Embryonic facial prominence (tissue), 1 donor: Measurements from ENCODE around the gene PCDH9.
"Not testable (repeated sequence)": the region's sequence is repeated elsewhere in the genome, so short reads cannot be mapped to it uniquely, and the experiment has no call there.

ENCODE experiments used
- DNase-seq: peaks from one replicate; pipeline ENCODE4 v3.0.0-alpha.2; 2016; ENCODE audit errors: extremely low spot score

Gene PCDH9

GRCh38 chr13:66914155-66914554 is 316.0 kb downstream of the PCDH9 start:
- no peak for DNase-seq

DNA sequence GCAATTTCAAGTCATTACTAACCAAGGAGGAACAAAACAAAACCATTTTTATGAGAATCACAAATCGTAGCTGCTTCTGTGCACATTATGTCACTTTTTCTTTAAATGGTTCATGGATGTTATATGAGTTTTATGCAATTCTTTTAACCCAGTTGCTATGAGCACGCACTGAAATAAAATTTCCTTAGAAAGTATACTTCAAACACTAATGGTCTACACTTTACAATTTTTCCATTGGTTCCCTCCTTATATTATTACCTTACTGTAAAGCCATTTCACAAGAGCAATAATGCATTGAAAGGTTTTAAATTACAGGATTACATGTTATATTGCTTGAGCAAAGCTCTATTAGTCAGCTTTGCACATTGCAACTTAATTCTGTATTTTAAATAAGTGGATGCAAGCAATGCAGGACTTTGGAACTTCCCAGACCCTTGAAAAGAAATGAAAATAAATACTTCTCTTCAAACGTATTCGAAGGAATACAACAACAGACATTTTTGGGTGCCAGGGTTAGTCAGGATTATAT is 318.7 kb downstream of the PCDH9 start:
- no peak for DNase-seq

- DNase-seq, result no peak
Observed at GRCh38 chr13:66899955-66900354, 330.2 kb downstream of the PCDH9 start.

DNA sequence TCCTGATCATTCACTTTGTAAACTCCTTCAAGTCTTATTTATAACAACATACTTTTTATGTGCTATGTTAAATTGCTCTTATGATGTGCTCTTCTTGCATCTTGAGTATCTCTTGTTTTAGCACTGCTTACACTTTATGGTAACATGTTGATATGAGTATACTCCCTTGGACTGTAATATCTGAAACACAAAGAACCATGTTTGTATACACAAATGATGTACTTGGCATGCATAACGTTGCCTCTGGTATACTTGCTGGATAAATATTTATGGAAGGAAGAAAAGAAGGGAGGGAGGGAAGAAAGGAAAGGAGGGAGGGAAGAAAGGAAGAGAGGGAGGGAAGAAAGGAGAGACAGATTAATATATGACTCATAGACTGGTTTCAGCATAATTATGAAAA is 333.2 kb downstream of the PCDH9 start:
- DNase-seq, result no peak

DNA sequence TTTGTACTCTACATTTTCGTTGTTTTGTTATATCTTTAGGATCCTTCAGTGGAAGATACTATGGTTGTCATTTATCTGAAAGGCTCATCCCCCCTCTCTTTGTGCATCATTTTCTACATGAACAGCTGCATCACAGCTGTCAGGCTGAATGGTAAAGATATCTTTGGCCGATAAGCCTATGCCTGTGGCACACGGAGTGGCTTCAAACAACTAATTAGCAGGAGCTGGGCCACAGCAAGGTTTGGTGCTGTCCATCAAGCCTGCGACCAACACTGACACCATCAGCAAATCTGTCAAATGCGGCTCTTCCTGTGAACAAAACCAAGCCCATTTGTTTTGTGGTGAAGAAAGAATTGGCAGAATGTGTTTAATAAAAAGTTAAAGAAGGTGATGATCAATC is 334.4 kb downstream of the PCDH9 start:
- DNase-seq, result no peak

- DNase-seq, result no peak
Observed at GRCh38 chr13:66895320-66895719, 334.8 kb downstream of the PCDH9 start.

DNA sequence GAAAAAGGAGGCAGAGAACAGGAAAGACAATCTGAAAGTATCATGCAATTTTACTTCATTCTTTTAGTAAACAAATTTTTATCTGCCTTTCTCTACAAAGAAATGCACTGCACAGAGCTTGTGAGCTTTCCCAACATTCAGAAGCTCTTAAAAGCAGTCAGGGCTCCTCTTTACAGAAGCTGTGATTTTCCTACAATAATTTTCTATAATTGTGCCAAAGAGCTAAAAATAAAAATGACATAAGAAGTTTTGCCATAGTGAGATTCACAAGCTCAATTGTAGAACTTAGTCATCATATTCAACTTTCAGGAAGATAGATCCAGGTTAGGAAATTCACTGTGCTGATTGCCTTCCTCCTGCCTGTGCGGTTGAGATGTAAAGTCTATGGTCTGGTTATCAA is 341.4 kb downstream of the PCDH9 start:
- DNase-seq, result no peak

DNA sequence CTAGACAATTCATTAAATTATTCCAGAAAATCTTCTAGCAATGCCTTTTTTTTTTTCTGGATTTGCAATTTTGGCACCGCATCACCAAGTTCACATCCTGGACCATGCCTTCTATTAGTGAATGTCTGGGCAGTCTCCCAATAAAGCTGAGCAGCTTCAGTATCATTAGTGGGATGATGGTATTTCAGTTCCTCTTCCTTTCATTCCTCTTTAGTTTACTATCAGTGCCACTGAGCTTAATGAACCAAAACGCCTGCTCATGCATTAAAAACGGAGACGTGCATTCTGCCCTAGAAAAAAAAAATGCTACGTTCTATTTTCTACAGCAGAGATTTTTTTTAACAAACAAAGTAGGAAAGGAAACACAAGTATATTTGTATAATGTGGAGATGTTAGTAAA is 343.0 kb downstream of the PCDH9 start:
- no peak for DNase-seq

- DNase-seq, result no peak
Observed at GRCh38 chr13:66886264-66886663, 343.9 kb downstream of the PCDH9 start.

DNA sequence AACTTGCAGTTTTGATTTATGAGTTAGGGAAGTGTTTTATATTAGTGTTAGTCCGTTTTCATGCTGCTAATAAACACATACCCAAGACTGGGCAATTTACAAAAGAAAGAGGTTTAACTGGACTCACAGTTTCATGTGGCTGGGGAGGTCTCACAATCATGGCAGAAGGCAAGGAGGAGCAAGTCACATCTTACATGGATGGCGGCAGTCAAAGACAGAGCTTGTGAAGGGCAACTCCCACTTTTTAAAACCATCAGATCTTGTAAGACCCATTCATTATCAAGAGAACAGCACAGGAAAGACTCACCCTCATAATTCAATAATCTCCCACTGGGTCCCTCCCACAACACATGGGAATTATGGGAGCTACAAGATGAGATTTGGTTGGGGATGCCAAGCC is 349.0 kb downstream of the PCDH9 start:
- not testable (repeated sequence) for DNase-seq

DNA sequence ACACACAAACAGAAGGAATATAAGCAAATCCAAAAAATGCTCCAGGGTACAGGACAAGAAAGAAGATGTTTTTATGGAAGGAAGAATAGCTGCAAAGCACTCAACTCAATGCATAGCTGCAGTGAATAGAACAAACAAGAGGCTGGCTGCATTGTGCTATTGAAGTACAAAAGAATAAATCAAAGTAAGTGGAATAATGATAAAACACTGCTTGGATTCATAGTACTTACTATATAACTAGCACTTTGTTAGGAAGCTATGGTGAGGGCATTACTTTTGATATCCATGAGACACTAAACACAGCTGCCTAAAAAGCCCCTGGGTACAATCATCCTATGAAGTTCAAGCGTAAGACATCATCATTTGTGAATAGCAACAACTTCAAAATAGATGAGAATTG is 350.1 kb downstream of the PCDH9 start:
- DNase-seq, result no peak

DNA sequence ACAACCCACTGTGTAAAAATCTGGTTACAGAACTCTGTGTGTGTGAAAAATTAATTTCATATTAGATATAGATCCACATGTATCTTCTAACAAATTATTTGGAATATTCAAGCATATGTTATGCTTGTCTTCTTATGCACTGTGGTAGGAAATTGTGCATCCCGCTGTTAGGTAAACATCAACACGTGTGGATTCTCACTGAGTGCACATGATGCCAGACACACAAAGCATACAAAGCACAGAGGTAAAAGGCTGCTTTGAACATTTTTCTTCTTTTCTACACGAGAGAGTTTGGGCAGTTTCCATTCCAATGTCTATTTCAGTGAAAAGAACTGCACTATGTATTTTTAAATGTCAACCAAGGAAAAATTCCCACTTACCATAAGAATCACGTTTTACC is 354.9 kb downstream of the PCDH9 start:
- DNase-seq, result no peak

- no peak for DNase-seq
Observed at GRCh38 chr13:66864627-66865026, 365.5 kb downstream of the PCDH9 start.

GRCh38 chr13:66860878-66861417 is 369.2 kb downstream of the PCDH9 start:
- no peak for DNase-seq

DNA sequence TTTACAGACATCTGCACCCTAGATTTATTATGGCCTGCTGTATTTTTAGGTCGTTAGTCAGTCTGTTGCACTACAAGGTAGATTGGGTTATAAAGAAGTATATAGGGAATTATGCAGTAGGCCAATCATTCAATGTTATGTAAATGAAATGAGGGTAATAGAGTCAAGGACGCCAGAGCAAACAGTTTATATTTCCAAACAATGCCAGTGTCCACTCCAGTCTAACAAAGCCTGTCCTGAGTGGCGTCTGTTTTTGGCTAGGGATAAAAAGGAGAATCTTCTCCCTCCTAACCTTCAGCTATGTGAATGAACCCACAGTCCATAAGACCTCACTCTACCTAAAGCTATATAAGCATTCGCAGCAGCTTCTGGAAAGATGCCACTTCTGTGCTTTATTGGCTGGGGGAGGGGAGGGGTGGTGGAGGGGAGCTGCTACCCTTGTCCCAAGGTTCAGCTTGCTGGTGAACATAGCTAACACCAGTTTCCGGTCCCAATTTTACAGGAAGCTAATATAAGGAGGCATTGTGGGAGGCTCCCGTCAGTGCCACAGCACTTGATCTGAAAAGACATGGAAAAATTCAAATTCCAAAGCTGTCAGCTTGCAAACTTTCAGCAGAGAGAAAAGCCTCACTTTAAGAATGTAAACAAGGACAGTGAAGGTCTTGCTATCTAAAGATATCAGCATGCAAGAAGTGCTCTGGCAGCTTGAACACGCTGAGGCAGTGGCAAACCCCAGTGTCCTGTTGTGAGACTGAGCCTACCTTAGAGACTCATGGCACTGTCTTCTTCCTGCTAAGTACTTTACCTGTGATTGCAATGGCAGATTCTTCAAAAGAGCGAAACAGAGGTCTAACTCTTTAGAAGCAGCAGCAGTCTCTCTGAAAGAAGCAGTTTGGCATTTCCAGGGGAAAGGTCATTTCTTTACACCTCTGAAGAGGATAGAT is 369.9 kb downstream of the PCDH9 start:
- DNase-seq, result no peak

DNA sequence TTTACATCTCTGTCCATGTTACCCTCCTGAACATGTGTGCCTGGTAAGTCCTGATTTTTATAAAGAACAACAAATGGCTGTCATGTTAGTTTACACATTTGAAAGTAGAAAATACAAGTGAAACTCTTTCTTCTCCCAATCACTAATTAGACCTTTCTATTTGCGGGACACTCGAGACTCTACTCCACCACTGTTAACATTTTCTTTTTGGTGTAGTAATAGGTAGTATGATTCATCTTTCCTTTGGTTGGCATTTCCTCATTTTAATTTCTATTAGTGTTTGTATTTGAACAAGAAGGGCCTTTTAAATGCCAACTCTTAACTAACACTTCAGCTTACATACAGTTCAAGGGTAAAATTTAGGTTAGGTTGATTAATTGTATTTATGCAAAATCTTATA is 371.1 kb downstream of the PCDH9 start:
- DNase-seq, result no peak

DNA sequence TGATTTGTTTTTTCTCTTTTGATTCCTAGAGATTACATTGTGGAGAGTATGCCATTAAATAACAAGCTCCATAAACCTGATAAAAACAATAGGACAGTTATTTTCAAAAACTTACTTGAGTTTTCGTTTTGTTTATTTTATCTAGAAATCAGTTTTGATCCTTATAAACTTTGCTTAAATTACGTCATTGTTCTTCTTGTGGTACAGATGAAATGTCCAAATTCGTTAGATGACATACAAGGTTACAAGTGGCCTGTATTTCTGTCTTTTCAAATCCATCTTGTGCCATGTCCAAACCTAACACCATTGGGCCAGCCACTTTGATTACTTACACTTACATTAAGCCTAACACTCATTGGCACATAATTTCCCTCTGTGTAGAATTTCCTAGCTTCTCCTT is 372.0 kb downstream of the PCDH9 start:
- DNase-seq, result no peak

- DNase-seq, result no peak
Observed at GRCh38 chr13:66855131-66855530, 375.0 kb downstream of the PCDH9 start.

GRCh38 chr13:66853564-66853963 is 376.6 kb downstream of the PCDH9 start:
- no peak for DNase-seq

DNA sequence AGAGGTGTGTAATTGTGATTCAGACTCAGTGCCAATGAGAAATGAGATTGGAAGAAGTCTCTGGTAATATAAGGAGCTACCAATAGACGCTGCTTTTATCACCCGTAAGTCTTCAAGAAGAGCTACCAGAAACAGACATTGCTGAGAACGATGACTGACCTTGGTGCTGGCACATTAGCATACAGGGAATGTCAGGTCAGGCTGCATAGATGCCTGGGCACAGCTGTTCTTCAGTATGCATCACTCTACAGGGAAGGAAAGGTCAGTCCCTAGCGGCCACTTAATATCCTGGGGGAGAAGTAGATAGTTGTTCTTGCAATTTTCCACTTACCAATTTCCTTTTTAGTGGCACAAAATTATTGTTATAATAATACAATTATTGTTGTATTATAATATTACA is 380.4 kb downstream of the PCDH9 start:
- no peak for DNase-seq

- no peak for DNase-seq
Observed at GRCh38 chr13:66847541-66847940, 382.6 kb downstream of the PCDH9 start.

DNA sequence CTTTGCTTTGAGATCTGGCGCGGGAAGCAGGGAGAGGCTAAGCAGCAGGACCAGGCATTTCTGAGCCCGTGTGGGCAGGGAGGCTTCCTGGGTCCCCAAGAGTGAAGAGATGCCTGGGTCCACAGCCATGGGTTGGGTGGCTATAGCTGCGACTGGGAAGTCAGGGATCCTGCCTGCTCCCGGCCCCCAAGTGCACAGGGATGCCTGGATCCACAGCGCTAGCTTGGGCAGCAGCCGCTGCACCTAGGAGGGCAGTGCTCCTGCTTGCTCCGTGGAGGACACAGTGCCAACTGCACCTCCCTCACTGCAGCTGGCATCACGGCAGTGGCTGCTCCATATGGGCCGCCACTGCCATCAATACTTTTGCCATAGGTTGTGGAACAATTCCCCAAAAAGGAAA is 384.7 kb downstream of the PCDH9 start:
- no peak for DNase-seq

- DNase-seq, result no peak
Observed at GRCh38 chr13:66844933-66845332, 385.2 kb downstream of the PCDH9 start.
